ENCODE results near the gene RIF1.

Gene RIF1

GRCh38 chr2:151381266-151381665, 28.4 kb upstream of the RIF1 start:
- TF ChIP-seq CTCF (IDR thresholded peaks at IDR 0.05) = no peak

- no peak for TF ChIP-seq CTCF (IDR thresholded peaks at IDR 0.05)
These were observed 21.7 kb upstream of the RIF1 start for GRCh38 chr2:151388011-151388410.

GRCh38 chr2:151391436-151391835, 18.3 kb upstream of the RIF1 start:
- TF ChIP-seq CTCF (IDR thresholded peaks at IDR 0.05) = no peak

- TF ChIP-seq CTCF (IDR thresholded peaks at IDR 0.05) = no peak
These were observed 15.2 kb upstream of the RIF1 start for GRCh38 chr2:151394509-151394908.

- TF ChIP-seq CTCF (IDR thresholded peaks at IDR 0.05) = no peak
These were observed 14.0 kb upstream of the RIF1 start for GRCh38 chr2:151395509-151396374.

GRCh38 chr2:151399981-151400380, 9.7 kb upstream of the RIF1 start:
- TF ChIP-seq CTCF (IDR thresholded peaks at IDR 0.05) = no peak

GRCh38 chr2:151401149-151401548, 8.6 kb upstream of the RIF1 start:
- no peak for TF ChIP-seq CTCF (IDR thresholded peaks at IDR 0.05)
